DOHH2 (cell line): ENCODE results near the gene RBFOX2.

Source experiments
- CTCF ChIP-seq: fragments of 200-600 bp; sonication (generic); IDR thresholded peaks from one replicate; pipeline ENCODE4 v1.5.1; 2014; ENCODE audit warnings: antibody characterized with exemption, mild to moderate bottlenecking, low read depth, low read length; ENCODE audit not compliant: poor library complexity, severe bottlenecking
- EZH2phosphoT487 ChIP-seq: fragments of 200-600 bp; sonication (generic); IDR thresholded peaks from 2 replicates; pipeline ENCODE4 v1.6.1; 2017; ENCODE audit warnings: borderline replicate concordance, mild to moderate bottlenecking, antibody characterized with exemption, low read length, moderate library complexity, mixed read lengths

GRCh38 chr22:35784633-35785032 lies 244.0 kb downstream of the RBFOX2 start:
- TF ChIP-seq CTCF = no peak
- no peak for TF ChIP-seq EZH2phosphoT487
